Measurements from ENCODE around the gene CCNL1.

- TF ChIP-seq SMC3 (IDR thresholded peaks at IDR 0.05; ENCODE audit: low read depth, low read length), result no peak
- TF ChIP-seq CTCF (conservative IDR thresholded peaks at IDR 0.05; ENCODE audit: low read depth, low read length), result no peak
- TF ChIP-seq ELK1 (IDR thresholded peaks at IDR 0.05; ENCODE audit: borderline replicate concordance, low read depth, low read length), result no peak
- TF ChIP-seq MXI1 (IDR thresholded peaks at IDR 0.05; ENCODE audit: borderline replicate concordance, low read depth, low read length), result no peak
- TF ChIP-seq RAD21 (IDR thresholded peaks at IDR 0.05; ENCODE audit: low read length), result no peak
- no peak for TF ChIP-seq BHLHE40 (IDR thresholded peaks at IDR 0.05; ENCODE audit: low read depth, low read length)
- no peak for TF ChIP-seq POLR2A (IDR thresholded peaks at IDR 0.05; ENCODE audit: low read depth, low read length)
Measured at GRCh38 chr3:157199841-157200240, 39.9 kb upstream of the CCNL1 start.

Measured in IMR-90 (cell line).